H9 (cell line): ENCODE results near the gene TTC9. TPM values are rescaled to one million over a fixed set of nuclear protein-coding genes. Genes with fewer than 3 reads are reported as not detected.

Experiments used
- DNase-seq: peaks from one replicate; pipeline ENCODE4 v3.0.0-alpha.2; 2017
- H2AFZ ChIP-seq: one replicate; pipeline ENCODE4 v1.6.1; 2013; ENCODE audit warnings: mild to moderate bottlenecking, low read length, control low read depth, moderate library complexity
- H2AK5ac ChIP-seq: 2 replicates; pipeline ENCODE4 v1.6.1; 2013; ENCODE audit warnings: low read length, control low read depth, mixed read lengths; ENCODE audit not compliant: insufficient read length
- H2BK120ac ChIP-seq: one replicate; pipeline ENCODE4 v1.6.1; 2013; ENCODE audit warnings: low read depth, mild to moderate bottlenecking, low read length, control low read depth, inconsistent platforms; ENCODE audit not compliant: poor library complexity, severe bottlenecking
- H2BK12ac ChIP-seq: 2 replicates; pipeline ENCODE4 v1.6.1; 2013; ENCODE audit warnings: low read length, control low read depth, mixed read lengths, low read depth; ENCODE audit not compliant: insufficient read length
- H2BK15ac ChIP-seq: 2 replicates; pipeline ENCODE4 v1.6.1; 2013; ENCODE audit warnings: low read depth, low read length, control low read depth
- H2BK20ac ChIP-seq: one replicate; pipeline ENCODE4 v1.6.1; 2013; ENCODE audit warnings: low read depth, mild to moderate bottlenecking, low read length, control low read depth, inconsistent platforms; ENCODE audit not compliant: poor library complexity, severe bottlenecking
- H2BK5ac ChIP-seq: 2 replicates; pipeline ENCODE4 v1.6.1; 2013; ENCODE audit warnings: low read length, control low read depth, mixed read lengths; ENCODE audit not compliant: insufficient read length
- H3K14ac ChIP-seq: 2 replicates; pipeline ENCODE4 v1.6.1; 2013; ENCODE audit warnings: low read length, control low read depth; ENCODE audit not compliant: insufficient read depth
- H3K18ac ChIP-seq: 2 replicates; pipeline ENCODE4 v1.6.1; 2013; ENCODE audit warnings: low read depth, mild to moderate bottlenecking, mixed read lengths, low read length, control low read depth; ENCODE audit not compliant: insufficient read length
- H3K23ac ChIP-seq: 2 replicates; pipeline ENCODE4 v1.6.1; 2013; ENCODE audit warnings: low read length, control low read depth, mixed read lengths, low read depth; ENCODE audit not compliant: insufficient read length
- H3K23me2 ChIP-seq: 2 replicates; pipeline ENCODE4 v1.6.1; 2013; ENCODE audit warnings: low read depth, mild to moderate bottlenecking, mixed read lengths, low read length, control low read depth; ENCODE audit not compliant: insufficient read length, poor library complexity, severe bottlenecking
- H3K27ac ChIP-seq: 2 replicates; pipeline ENCODE4 v1.5.1; 2013; ENCODE audit warnings: low read length, control low read depth, mixed read lengths, low read depth; ENCODE audit not compliant: insufficient read length
- H3K27me3 ChIP-seq: 2 replicates; pipeline ENCODE4 v1.6.1; 2013; ENCODE audit warnings: low read length, control low read depth, inconsistent platforms; ENCODE audit not compliant: insufficient read depth
- H3K4ac ChIP-seq: 2 replicates; pipeline ENCODE4 v1.6.1; 2013; ENCODE audit warnings: low read depth, mild to moderate bottlenecking, control low read depth, inconsistent platforms, low read length, moderate library complexity
- H3K4me1 ChIP-seq: 2 replicates; pipeline ENCODE4 v1.6.1; 2013; ENCODE audit warnings: low read length, control low read depth, inconsistent platforms; ENCODE audit not compliant: insufficient read depth
- H3K4me2 ChIP-seq: 2 replicates; pipeline ENCODE4 v1.6.1; 2013; ENCODE audit warnings: low read length, control low read depth, mixed read lengths; ENCODE audit not compliant: insufficient read length, insufficient read depth
- H3K56ac ChIP-seq: 2 replicates; pipeline ENCODE4 v1.6.1; 2013; ENCODE audit warnings: low read depth, mild to moderate bottlenecking, mixed read lengths, low read length, control low read depth; ENCODE audit not compliant: insufficient read length
- H3K79me1 ChIP-seq: 2 replicates; pipeline ENCODE4 v1.6.1; 2013; ENCODE audit warnings: low read depth, mild to moderate bottlenecking, moderate library complexity, low read length, control low read depth, inconsistent platforms; ENCODE audit not compliant: insufficient read depth, poor library complexity, severe bottlenecking
- H3K79me2 ChIP-seq: 2 replicates; pipeline ENCODE4 v1.6.1; 2013; ENCODE audit warnings: low read length, control low read depth, inconsistent platforms; ENCODE audit not compliant: insufficient read depth
- H3K9ac ChIP-seq: 2 replicates; pipeline ENCODE4 v1.6.1; 2013; ENCODE audit warnings: low read length, control low read depth, mixed read lengths; ENCODE audit not compliant: insufficient read length; ENCODE audit errors: extremely low read depth
- H3K9me3 ChIP-seq: one replicate; pipeline ENCODE4 v1.6.1; 2013; ENCODE audit warnings: low read depth, low read length, inconsistent platforms; ENCODE audit not compliant: control insufficient read depth
- H3T11ph ChIP-seq: one replicate; pipeline ENCODE4 v1.6.1; 2013; ENCODE audit warnings: mild to moderate bottlenecking, low read length, control low read depth, inconsistent platforms
- H4K20me1 ChIP-seq: one replicate; pipeline ENCODE4 v1.6.1; 2013; ENCODE audit not compliant: control insufficient read depth, insufficient read length, insufficient read depth
- H4K5ac ChIP-seq: 2 replicates; pipeline ENCODE4 v1.6.1; 2013; ENCODE audit warnings: low read depth, mild to moderate bottlenecking, mixed read lengths, low read length, control low read depth; ENCODE audit not compliant: insufficient read length
- H4K8ac ChIP-seq: replicated peaks from 2 replicates; pipeline ENCODE4 v1.6.1; 2013; ENCODE audit warnings: low read length, control low read depth, mixed read lengths, low read depth; ENCODE audit not compliant: insufficient read length
- H4K91ac ChIP-seq: 2 replicates; pipeline ENCODE4 v1.6.1; 2013; ENCODE audit warnings: low read depth, mild to moderate bottlenecking, moderate library complexity, mixed read lengths, low read length, control low read depth; ENCODE audit not compliant: insufficient read length
- H3K27ac Mint-ChIP-seq, 3 experiments: 2 replicates in 2 of 3; 3 replicates in 1 of 3; pipeline ENCODE4 v1.8.0; 2020 to 2021; ENCODE audit warnings: mixed read lengths in 3 of 3, mild to moderate bottlenecking in 1 of 3, moderate library complexity in 1 of 3
- H3K27me3 Mint-ChIP-seq: 2 replicates; pipeline ENCODE4 v1.8.0; 2021; ENCODE audit warnings: low read depth, mild to moderate bottlenecking, moderate library complexity, mixed read lengths
- H3K36me3 Mint-ChIP-seq, 3 experiments: 2 replicates in 2 of 3; 3 replicates in 1 of 3; pipeline ENCODE4 v1.8.0; 2020 to 2021; ENCODE audit warnings: low read depth in 3 of 3, mixed read lengths in 3 of 3; ENCODE audit not compliant: insufficient read depth in 1 of 3
- H3K4me1 Mint-ChIP-seq, 2 experiments: 2 replicates each; pipeline ENCODE4 v1.8.0; 2020; ENCODE audit warnings: mixed read lengths in 2 of 2
- H3K4me3 Mint-ChIP-seq, 2 experiments: 2 replicates in 1 of 2; 3 replicates in 1 of 2; pipeline ENCODE4 v1.8.0; 2020 to 2021; ENCODE audit warnings: mild to moderate bottlenecking in 2 of 2, mixed read lengths in 2 of 2, moderate library complexity in 1 of 2
- H3K9me3 Mint-ChIP-seq, 2 experiments: 2 replicates in 1 of 2; 3 replicates in 1 of 2; pipeline ENCODE4 v1.8.0; 2020; ENCODE audit warnings: mild to moderate bottlenecking in 2 of 2, mixed read lengths in 2 of 2, moderate library complexity in 1 of 2
- WGBS: extraction: QIAGEN DNeasy Blood & Tissue Kit; methylation state at CpG from one replicate; pipeline ENCODE4 v1.1.7; 2013; ENCODE audit warnings: missing lambda C conversion rate, low lambda C conversion rate, mixed read lengths; ENCODE audit not compliant: insufficient read length; ENCODE audit errors: extremely low coverage; 5-methylcytosine and 5-hydroxymethylcytosine counted together
- total RNA-seq: library from RNA; stranded (reverse); gene quantifications from 2 replicates; pipeline ENCODE4 v1.2.1, GENCODE V29; 2021
- TF ChIP-seq, protein P1 (sequence below): fragments of 200-600 bp; sonication (generic); conservative IDR thresholded peaks from 3 replicates; pipeline ENCODE4 v1.8.0; 2021; ENCODE audit warnings: antibody characterized with exemption, mild to moderate bottlenecking

Gene TTC9
- total RNA-seq, 1 experiment from 2014 or later = 17.4 TPM

DNA sequence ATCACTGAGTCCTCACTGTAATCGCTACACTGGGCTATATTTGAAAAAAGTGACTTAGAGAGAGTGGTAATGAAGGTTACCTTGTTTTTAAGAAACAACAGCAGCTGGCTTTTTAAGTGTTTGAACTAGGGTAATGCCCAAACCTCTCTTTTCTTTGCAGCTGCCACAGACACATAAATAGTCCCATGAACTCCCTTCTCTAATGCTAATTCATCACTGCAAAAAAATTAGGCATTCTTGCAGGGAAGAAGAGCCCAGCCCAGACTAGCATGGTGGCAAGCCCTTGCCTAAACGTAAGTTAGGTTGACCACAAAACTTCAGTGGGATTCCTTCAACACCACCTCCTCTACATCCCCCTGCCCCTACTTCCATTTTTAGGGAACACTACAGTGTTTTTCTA, 23.4 kb upstream of the TTC9 start:
- no peak overlapping the region for H3K23ac ChIP-seq
- H2BK15ac ChIP-seq = no peak overlapping the region
- H3K79me1 ChIP-seq = no peaks in the 10 kb centered on the region
- Mint-ChIP-seq H3K4me1 (peaks cover 0 to 7% of the 10 kb centered on the region in 2 experiments; a peak in 2 of 4 replicates), H3K27ac (no peak overlapping the region), H3K4me3 (no peak overlapping the region), H3K27me3 (no peaks in the 10 kb centered on the region), H3K9me3 (peaks cover 7 to 9% of the 10 kb centered on the region in 2 experiments; a peak in 4 of 5 replicates), H3K36me3 (peaks cover 0 to 8% (median 0%) of the 10 kb centered on the region in 3 experiments; a peak in 5 of 7 replicates)
- no peak overlapping the region for H3K18ac ChIP-seq
- no peaks in the 10 kb centered on the region for H3K79me2 ChIP-seq
- H3K27me3 ChIP-seq = no peaks in the 10 kb centered on the region
- TF ChIP-seq, protein P1, sequence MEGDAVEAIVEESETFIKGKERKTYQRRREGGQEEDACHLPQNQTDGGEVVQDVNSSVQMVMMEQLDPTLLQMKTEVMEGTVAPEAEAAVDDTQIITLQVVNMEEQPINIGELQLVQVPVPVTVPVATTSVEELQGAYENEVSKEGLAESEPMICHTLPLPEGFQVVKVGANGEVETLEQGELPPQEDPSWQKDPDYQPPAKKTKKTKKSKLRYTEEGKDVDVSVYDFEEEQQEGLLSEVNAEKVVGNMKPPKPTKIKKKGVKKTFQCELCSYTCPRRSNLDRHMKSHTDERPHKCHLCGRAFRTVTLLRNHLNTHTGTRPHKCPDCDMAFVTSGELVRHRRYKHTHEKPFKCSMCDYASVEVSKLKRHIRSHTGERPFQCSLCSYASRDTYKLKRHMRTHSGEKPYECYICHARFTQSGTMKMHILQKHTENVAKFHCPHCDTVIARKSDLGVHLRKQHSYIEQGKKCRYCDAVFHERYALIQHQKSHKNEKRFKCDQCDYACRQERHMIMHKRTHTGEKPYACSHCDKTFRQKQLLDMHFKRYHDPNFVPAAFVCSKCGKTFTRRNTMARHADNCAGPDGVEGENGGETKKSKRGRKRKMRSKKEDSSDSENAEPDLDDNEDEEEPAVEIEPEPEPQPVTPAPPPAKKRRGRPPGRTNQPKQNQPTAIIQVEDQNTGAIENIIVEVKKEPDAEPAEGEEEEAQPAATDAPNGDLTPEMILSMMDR = no peak
- no peaks in the 10 kb centered on the region; the same call in 1 of the 2 replicates for H3K4me1 ChIP-seq
- no peak overlapping the region for H3K27ac ChIP-seq
- H4K5ac ChIP-seq = no peak overlapping the region
- DNase-seq = no peak
- no peak overlapping the region for H3K4me2 ChIP-seq
- H3K4ac ChIP-seq = no peak overlapping the region
- no peak overlapping the region for H3T11ph ChIP-seq
- H2BK12ac ChIP-seq = no peak overlapping the region
- H2BK120ac ChIP-seq = no peak overlapping the region
- no peaks in the 10 kb centered on the region for H3K9me3 ChIP-seq
- WGBS = no CpG with 5 or more reads among the region's 2 CpGs
- no peaks in the 10 kb centered on the region for H3K23me2 ChIP-seq
- H4K20me1 ChIP-seq = no peaks in the 10 kb centered on the region
- no peak overlapping the region for H3K56ac ChIP-seq
- no peak overlapping the region for H4K91ac ChIP-seq
- no peak overlapping the region for H4K8ac ChIP-seq
- no peak overlapping the region for H2AFZ ChIP-seq
- no peak overlapping the region for H2BK20ac ChIP-seq
- no peak overlapping the region for H3K14ac ChIP-seq
- H2BK5ac ChIP-seq = no peak overlapping the region
- no peak overlapping the region for H2AK5ac ChIP-seq
- no peak overlapping the region for H3K9ac ChIP-seq
